ENCODE results near the gene MYBPC2. TPM values are rescaled to one million over a fixed set of nuclear protein-coding genes. Genes with fewer than 3 reads are reported as not detected.

The MYBPC2 gene
- total and polyA plus RNA-seq, 2 donors (not counting 1 experiment from before 2014, with no cell fraction given): 1.1 to 1.7 TPM

DNA sequence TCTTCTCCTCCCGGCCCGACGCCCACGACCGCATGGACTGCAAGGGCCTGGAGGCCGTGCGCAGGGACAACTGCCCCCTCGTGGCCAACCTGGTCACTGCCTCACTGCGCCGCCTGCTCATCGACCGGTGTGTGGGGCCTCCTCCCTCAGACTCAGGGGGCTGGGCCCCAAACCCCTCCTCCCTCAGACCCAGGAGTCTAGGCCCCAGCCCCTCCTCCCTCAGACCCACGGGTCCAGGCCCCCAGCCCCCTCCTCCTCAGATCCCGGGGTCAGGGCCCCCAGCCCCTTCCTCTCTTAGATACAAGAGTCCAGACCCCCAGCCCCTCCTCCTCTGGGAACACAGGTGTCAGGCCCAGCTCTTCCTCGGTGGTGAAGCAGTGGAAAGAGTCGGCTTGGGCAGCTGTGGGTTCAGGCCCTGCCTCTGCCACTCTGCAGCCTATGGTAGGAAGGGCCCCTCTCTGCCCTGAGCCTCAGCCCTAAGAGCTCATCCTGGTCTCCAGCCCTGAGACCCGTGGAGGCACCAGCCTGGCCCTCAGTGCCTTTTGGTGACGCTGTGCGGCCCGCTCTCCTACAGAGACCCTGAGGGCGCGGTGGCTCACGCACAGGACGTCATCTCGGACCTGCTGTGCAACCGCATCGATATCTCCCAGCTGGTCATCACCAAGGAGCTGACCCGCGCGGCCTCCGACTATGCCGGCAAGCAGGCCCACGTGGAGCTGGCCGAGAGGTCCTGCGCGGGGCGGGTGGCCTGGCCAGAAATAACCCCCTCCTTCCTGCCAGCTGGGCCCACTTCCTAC lies 17.6 kb upstream of the MYBPC2 start:
- Histone ChIP-seq H2AFZ (ENCODE audit: insufficient read depth, low read depth, low read length, poor library complexity, severe bottlenecking) (peak overlapping the region; percentile 10), H3K36me3 (replicated peaks in 1 of 2; ENCODE audit: control extremely low read depth in 1 of 2, control insufficient read depth in 1 of 2, extremely low read depth in 1 of 2, insufficient read depth in 2 of 2, low read length in 1 of 2) (peaks cover 0 to 5% of the 10 kb centered on the region in 2 experiments), H3K27ac (ENCODE audit: low read length in 2 of 2) (peak overlapping the region; percentile 97 to 98), H4K20me1 (ENCODE audit: control insufficient read depth, insufficient read depth, low read length, poor library complexity, severe bottlenecking) (peaks cover 10% of the 10 kb centered on the region), H3K9ac (ENCODE audit: low read length) (peak overlapping the region; percentile 63), H3K27me3 (replicated peaks in 1 of 4; ENCODE audit: control extremely low read depth in 1 of 4, control insufficient read depth in 3 of 4, insufficient read depth in 4 of 4, low read length in 3 of 4) (no peaks in the 10 kb centered on the region), H3K4me2 (replicated peaks; ENCODE audit: low read depth, low read length, poor library complexity, severe bottlenecking) (peak overlapping the region; percentile 97), H3K4me1 (ENCODE audit: control insufficient read depth in 2 of 2, insufficient read depth in 2 of 2, low read length in 2 of 2) (peaks cover 30 to 48% of the 10 kb centered on the region in 2 donors), H3K79me2 (ENCODE audit: control insufficient read depth, insufficient read depth, low read length) (peaks cover 33% of the 10 kb centered on the region), H3K9me3 (ENCODE audit: control extremely low read depth in 1 of 3, control insufficient read depth in 2 of 3, insufficient read depth in 1 of 3, low read length in 2 of 3) (no peaks in the 10 kb centered on the region), H3K4me3 (ENCODE audit: control extremely low read depth in 1 of 5, extremely low read depth in 1 of 5, insufficient read depth in 1 of 5, low read depth in 2 of 5, low read length in 4 of 5) (peak overlapping the region in 4 of 5 experiments; percentile 44 to 60 (median 52))
- 20% methylated on average over 30 of the region's 37 CpGs for WGBS (ENCODE audit: insufficient coverage)
- Mint-ChIP-seq H3K27ac (peak overlapping the region; percentile 98), H3K27me3 (no peaks in the 10 kb centered on the region), H3K4me1 (peaks cover 37% of the 10 kb centered on the region), H3K9me3 (ENCODE audit: insufficient read depth) (no peaks in the 10 kb centered on the region), H3K4me3 (peak overlapping the region; percentile 81)
- ChIA-PET POLR2A (interaction anchor here (0.7 to 6.4 kb wide), 11 partner anchors 15 to 86 kb away, joined by 3 to 96 read pairs (median 7); partner anchors contain the start of genes KCNC3, MYBPC2, NR1H2 and POLD1), CTCF (interaction anchor here (0.9 to 3.2 kb wide), 9 partner anchors 14 to 390 kb away, joined by 3 to 33 read pairs (median 9); partner anchors contain the start of genes NR1H2 and POLD1)
- intact Hi-C loops (cut with micrococcal nuclease): loop anchor here (1.0 to 5.0 kb wide), 8 partner anchors 16 to 73 kb away; partner anchors contain the start of genes EMC10, GARIN5A, NR1H2 and POLD1
- TF ChIP-seq, protein P1, sequence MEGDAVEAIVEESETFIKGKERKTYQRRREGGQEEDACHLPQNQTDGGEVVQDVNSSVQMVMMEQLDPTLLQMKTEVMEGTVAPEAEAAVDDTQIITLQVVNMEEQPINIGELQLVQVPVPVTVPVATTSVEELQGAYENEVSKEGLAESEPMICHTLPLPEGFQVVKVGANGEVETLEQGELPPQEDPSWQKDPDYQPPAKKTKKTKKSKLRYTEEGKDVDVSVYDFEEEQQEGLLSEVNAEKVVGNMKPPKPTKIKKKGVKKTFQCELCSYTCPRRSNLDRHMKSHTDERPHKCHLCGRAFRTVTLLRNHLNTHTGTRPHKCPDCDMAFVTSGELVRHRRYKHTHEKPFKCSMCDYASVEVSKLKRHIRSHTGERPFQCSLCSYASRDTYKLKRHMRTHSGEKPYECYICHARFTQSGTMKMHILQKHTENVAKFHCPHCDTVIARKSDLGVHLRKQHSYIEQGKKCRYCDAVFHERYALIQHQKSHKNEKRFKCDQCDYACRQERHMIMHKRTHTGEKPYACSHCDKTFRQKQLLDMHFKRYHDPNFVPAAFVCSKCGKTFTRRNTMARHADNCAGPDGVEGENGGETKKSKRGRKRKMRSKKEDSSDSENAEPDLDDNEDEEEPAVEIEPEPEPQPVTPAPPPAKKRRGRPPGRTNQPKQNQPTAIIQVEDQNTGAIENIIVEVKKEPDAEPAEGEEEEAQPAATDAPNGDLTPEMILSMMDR (IDR thresholded peaks at IDR 0.05): peak; percentile 92
- no peak for TF ChIP-seq EZH2 (IDR thresholded peaks at IDR 0.05; ENCODE audit: borderline replicate concordance, insufficient read depth, low read depth, low read length, poor library complexity, severe bottlenecking)
- ATAC-seq (ENCODE audit: low read depth): peak; percentile 21
- peak; percentile 91 for DNase-seq

All from B cell (primary cell).